ENCODE measurements around the gene PRKG1.

PRKG1 gene

DNA sequence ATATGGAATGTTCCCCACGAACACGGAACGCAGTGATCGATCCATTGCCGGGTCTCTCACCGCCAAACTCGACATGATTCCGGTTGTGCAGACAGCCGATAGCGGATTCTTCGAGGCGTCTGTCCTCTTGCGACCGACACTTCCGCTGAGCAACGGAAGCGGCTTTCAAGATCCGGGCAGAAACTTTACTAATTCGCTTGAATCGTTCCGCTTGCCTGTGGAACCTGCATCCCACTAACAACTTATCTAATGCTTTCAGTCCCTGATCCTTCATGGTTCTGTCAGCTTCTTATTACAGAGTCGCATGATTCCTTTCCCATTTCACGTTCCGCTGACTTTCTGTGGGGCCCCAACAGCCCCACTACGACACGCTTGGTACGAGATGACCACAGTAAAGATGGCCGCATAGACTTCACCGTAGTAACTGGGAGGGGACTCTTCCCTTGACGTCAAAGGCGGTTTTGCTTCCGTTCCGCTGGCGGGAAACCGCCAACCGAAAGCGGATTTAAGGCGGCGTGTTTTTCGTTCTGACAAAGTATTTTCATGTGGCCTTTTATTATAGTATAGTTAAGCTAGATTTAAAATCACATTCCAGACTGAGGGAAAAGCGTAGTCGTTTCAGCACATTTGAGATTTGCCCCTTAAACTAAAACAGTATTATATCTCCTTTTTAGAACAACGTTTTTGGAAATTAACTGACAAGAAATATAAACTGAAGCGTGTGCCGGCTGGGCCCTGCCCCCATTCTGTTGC, 625.4 kb downstream of the PRKG1 start, which contains the start of gene CSTF2T:
CSTF2T (minus strand) TSS at position 121 of the 753 bp plus-strand sequence; CDS start at position 75, 46 bp downstream.
- no peaks in the 10 kb centered on the region for H3K27me3 ChIP-seq (ENCODE audit: insufficient read depth, low read length)

DNA sequence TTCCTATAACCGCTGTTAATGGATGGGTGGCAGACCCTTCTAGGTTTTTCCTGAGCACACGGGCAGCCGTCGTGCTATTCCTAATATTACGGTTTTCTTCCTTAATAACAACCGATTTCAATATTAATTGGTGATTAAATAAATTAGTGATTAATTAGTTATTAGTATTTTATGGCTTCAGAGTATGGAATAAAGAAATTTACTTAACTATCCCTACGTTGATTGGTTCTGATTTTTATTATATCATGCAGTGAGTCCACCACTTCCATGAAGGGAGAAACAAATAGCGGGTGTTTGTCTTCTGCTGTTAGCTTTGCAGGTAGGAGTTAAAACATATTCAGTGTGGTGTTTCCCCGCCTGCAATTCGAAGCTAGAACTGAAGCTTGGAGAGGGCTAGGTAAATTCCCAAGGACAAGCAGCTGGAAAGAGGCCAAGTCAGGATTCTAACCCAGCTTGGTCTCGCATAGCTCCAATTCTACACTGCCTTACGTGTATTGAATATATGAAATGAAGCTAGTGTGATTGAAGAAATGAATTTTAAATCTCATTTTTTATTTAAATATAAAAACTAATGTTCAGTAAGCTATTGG, 626.0 kb downstream of the PRKG1 start:
- Histone ChIP-seq H4K8ac (ENCODE audit: low read depth, low read length) (peak overlapping the region; percentile 18), H3K14ac (ENCODE audit: low read length) (no peak overlapping the region), H2BK120ac (ENCODE audit: insufficient read depth, low read length, poor library complexity) (no peak overlapping the region), H3K9me3 (ENCODE audit: insufficient read depth, low read depth, low read length) (no peaks in the 10 kb centered on the region), H2AK5ac (ENCODE audit: low read length) (no peak overlapping the region), H3K4me2 (ENCODE audit: low read length) (peak overlapping the region; percentile 79), H3K4ac (ENCODE audit: low read depth, low read length) (no peak overlapping the region), H2AFZ (ENCODE audit: insufficient read depth, low read length, poor library complexity) (peak overlapping the region; percentile 14), H3K79me2 (ENCODE audit: control insufficient read depth, insufficient read depth, low read length, poor library complexity) (peaks cover 11% of the 10 kb centered on the region), H2BK5ac (ENCODE audit: low read depth, low read length, poor library complexity) (no peak overlapping the region), H3K23ac (ENCODE audit: low read length) (no peak overlapping the region), H3K18ac (ENCODE audit: low read length) (no peak overlapping the region), H4K91ac (ENCODE audit: low read depth, low read length) (peak overlapping the region; percentile 8), H4K12ac (ENCODE audit: low read depth, low read length) (no peak overlapping the region), H3K79me1 (ENCODE audit: low read length) (peaks cover 7% of the 10 kb centered on the region), H3K36me3 (ENCODE audit: control insufficient read depth in 1 of 2, insufficient read depth in 2 of 2, low read length in 2 of 2) (peaks cover 4 to 9% of the 10 kb centered on the region in 2 experiments), H3K4me3 (ENCODE audit: low read depth, low read length) (no peak overlapping the region), H3K9ac (ENCODE audit: low read length) (no peak overlapping the region), H3K4me1 (ENCODE audit: control insufficient read depth in 1 of 2, insufficient read depth in 2 of 2, low read length in 2 of 2) (peaks cover 5 to 9% of the 10 kb centered on the region in 2 experiments), H2BK12ac (ENCODE audit: low read length) (no peak overlapping the region), H3K27me3 (ENCODE audit: insufficient read depth, low read length) (no peaks in the 10 kb centered on the region), H3K27ac (ENCODE audit: low read depth, low read length) (no peak overlapping the region)
- DNase-seq = peak in 1 of 2 donors; percentile 19
- no CpG with 5 or more reads among the region's 12 CpGs for WGBS (ENCODE audit: extremely low coverage, insufficient coverage, insufficient read length)

More for the DNA sequence above, 625.4 kb downstream of the PRKG1 start, which contains the start of gene CSTF2T:
- Histone ChIP-seq H2BK120ac (ENCODE audit: insufficient read depth, low read length, poor library complexity) (peak within 1 kb of the TSS; percentile 99), H2AK5ac (ENCODE audit: low read length) (no peak within 1 kb of the TSS), H3K27ac (ENCODE audit: low read depth, low read length) (peak within 1 kb of the TSS; percentile 83), H3K9me3 (ENCODE audit: insufficient read depth, low read depth, low read length) (no peaks in the 10 kb centered on the region), H3K4ac (ENCODE audit: low read depth, low read length) (peak within 1 kb of the TSS; percentile 68), H3K4me1 (ENCODE audit: control insufficient read depth in 1 of 2, insufficient read depth in 2 of 2, low read length in 2 of 2) (peaks cover 5 to 9% of the 10 kb centered on the region in 2 experiments), H3K79me1 (ENCODE audit: low read length) (peaks cover 7% of the 10 kb centered on the region), H4K12ac (ENCODE audit: low read depth, low read length) (peak within 1 kb of the TSS; percentile 96), H2BK5ac (ENCODE audit: low read depth, low read length, poor library complexity) (peak within 1 kb of the TSS; percentile 96), H3K23ac (ENCODE audit: low read length) (no peak within 1 kb of the TSS), H3K14ac (ENCODE audit: low read length) (peak within 1 kb of the TSS; percentile 90), H2AFZ (ENCODE audit: insufficient read depth, low read length, poor library complexity) (peak within 1 kb of the TSS; percentile 98), H2BK12ac (ENCODE audit: low read length) (peak within 1 kb of the TSS; percentile 73), H3K79me2 (ENCODE audit: control insufficient read depth, insufficient read depth, low read length, poor library complexity) (peaks cover 11% of the 10 kb centered on the region), H3K4me3 (ENCODE audit: low read depth, low read length) (peak within 1 kb of the TSS; percentile 80), H4K91ac (ENCODE audit: low read depth, low read length) (peak within 1 kb of the TSS; percentile 98), H3K18ac (ENCODE audit: low read length) (peak within 1 kb of the TSS; percentile 89), H3K4me2 (ENCODE audit: low read length) (peak within 1 kb of the TSS; percentile 79), H3K36me3 (ENCODE audit: control insufficient read depth in 1 of 2, insufficient read depth in 2 of 2, low read length in 2 of 2) (peaks cover 4 to 9% of the 10 kb centered on the region in 2 experiments), H3K9ac (ENCODE audit: low read length) (peak within 1 kb of the TSS; percentile 90), H4K8ac (ENCODE audit: low read depth, low read length) (peak within 1 kb of the TSS; percentile 90)
- DNase-seq = peak; percentile 88 to 98
- WGBS (ENCODE audit: extremely low coverage, insufficient coverage, insufficient read length) = no CpG with 5 or more reads among the region's 45 CpGs

DNA sequence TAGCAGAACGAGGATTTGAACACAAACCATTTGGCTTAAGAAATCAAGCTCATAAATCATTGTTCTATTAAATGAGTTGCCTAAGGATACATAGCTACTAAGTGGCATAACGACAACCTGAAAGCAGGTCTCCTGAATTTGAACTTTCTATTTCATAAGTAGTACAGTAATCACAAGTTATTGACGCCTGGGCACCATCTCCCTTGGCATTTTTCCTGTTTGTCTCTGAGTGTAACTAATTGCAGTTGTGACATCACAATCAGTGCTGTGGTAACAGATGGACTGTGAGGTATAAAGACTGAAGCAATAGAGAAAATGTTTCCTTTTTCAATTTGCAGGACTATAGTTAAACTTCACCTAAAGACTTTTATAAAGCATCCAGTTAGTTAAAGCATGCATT, 631.5 kb downstream of the PRKG1 start:
- no peaks in the 10 kb centered on the region for H3K79me1 ChIP-seq (ENCODE audit: low read length)
- H2BK12ac ChIP-seq (ENCODE audit: low read length) = no peak overlapping the region
- H2AK5ac ChIP-seq (ENCODE audit: low read length) = no peak overlapping the region
- no peaks in the 10 kb centered on the region for H3K4me1 ChIP-seq (ENCODE audit: control insufficient read depth in 1 of 2, insufficient read depth in 2 of 2, low read length in 2 of 2)
- no peak for DNase-seq
- H2AFZ ChIP-seq (ENCODE audit: insufficient read depth, low read length, poor library complexity) = no peak overlapping the region
- no peak overlapping the region for H3K4me3 ChIP-seq (ENCODE audit: low read depth, low read length)
- WGBS (ENCODE audit: extremely low coverage, insufficient coverage, insufficient read length) = no CpG with 5 or more reads among the region's 3 CpGs
- H2BK120ac ChIP-seq (ENCODE audit: insufficient read depth, low read length, poor library complexity) = no peak overlapping the region
- H3K4me2 ChIP-seq (ENCODE audit: low read length) = no peak overlapping the region
- no peak overlapping the region for H3K27ac ChIP-seq (ENCODE audit: low read depth, low read length)
- no peak overlapping the region for H3K4ac ChIP-seq (ENCODE audit: low read depth, low read length)
- no peak overlapping the region for H2BK5ac ChIP-seq (ENCODE audit: low read depth, low read length, poor library complexity)
- H3K9ac ChIP-seq (ENCODE audit: low read length) = no peak overlapping the region
- H3K36me3 ChIP-seq (ENCODE audit: control insufficient read depth in 1 of 2, insufficient read depth in 2 of 2, low read length in 2 of 2) = no peaks in the 10 kb centered on the region
- no peak overlapping the region for H3K14ac ChIP-seq (ENCODE audit: low read length)
- no peak overlapping the region for H3K18ac ChIP-seq (ENCODE audit: low read length)
- H4K12ac ChIP-seq (ENCODE audit: low read depth, low read length) = no peak overlapping the region
- no peak overlapping the region for H4K8ac ChIP-seq (ENCODE audit: low read depth, low read length)
- no peaks in the 10 kb centered on the region for H3K9me3 ChIP-seq (ENCODE audit: insufficient read depth, low read depth, low read length)
- no peaks in the 10 kb centered on the region for H3K79me2 ChIP-seq (ENCODE audit: control insufficient read depth, insufficient read depth, low read length, poor library complexity)
- H3K27me3 ChIP-seq (ENCODE audit: insufficient read depth, low read length) = no peaks in the 10 kb centered on the region
- H4K91ac ChIP-seq (ENCODE audit: low read depth, low read length) = no peak overlapping the region
- no peak overlapping the region for H3K23ac ChIP-seq (ENCODE audit: low read length)

DNA sequence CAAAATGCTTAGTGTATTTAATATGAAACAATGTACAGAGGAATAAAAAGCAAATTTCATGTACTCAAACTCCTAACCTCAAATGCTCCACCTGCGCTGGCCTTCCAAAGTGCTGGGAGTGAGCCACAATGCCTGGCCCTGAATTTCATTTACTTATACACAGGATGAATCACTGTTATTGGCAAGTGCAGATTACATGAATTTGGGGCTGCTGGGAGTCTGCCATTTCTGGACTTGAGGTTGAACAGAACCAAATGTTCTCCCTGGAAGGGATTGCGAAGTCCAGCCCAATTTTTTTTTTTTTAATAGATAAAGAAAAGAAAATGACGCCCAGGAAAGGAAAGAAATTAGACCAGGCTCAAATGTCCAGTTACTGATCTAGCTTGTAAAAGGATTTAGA, 631.9 kb downstream of the PRKG1 start:
- Histone ChIP-seq H4K12ac (ENCODE audit: low read depth, low read length) (no peak overlapping the region), H4K91ac (ENCODE audit: low read depth, low read length) (no peak overlapping the region), H2AFZ (ENCODE audit: insufficient read depth, low read length, poor library complexity) (no peak overlapping the region), H3K4ac (ENCODE audit: low read depth, low read length) (no peak overlapping the region), H2BK120ac (ENCODE audit: insufficient read depth, low read length, poor library complexity) (no peak overlapping the region), H3K79me1 (ENCODE audit: low read length) (no peaks in the 10 kb centered on the region), H2BK12ac (ENCODE audit: low read length) (no peak overlapping the region), H3K27me3 (ENCODE audit: insufficient read depth, low read length) (no peaks in the 10 kb centered on the region), H2AK5ac (ENCODE audit: low read length) (no peak overlapping the region), H3K9ac (ENCODE audit: low read length) (no peak overlapping the region), H3K27ac (ENCODE audit: low read depth, low read length) (no peak overlapping the region), H4K8ac (ENCODE audit: low read depth, low read length) (no peak overlapping the region), H3K23ac (ENCODE audit: low read length) (no peak overlapping the region), H3K79me2 (ENCODE audit: control insufficient read depth, insufficient read depth, low read length, poor library complexity) (no peaks in the 10 kb centered on the region), H3K14ac (ENCODE audit: low read length) (no peak overlapping the region), H3K4me3 (ENCODE audit: low read depth, low read length) (no peak overlapping the region), H2BK5ac (ENCODE audit: low read depth, low read length, poor library complexity) (no peak overlapping the region), H3K4me2 (ENCODE audit: low read length) (no peak overlapping the region), H3K4me1 (ENCODE audit: control insufficient read depth in 1 of 2, insufficient read depth in 2 of 2, low read length in 2 of 2) (no peaks in the 10 kb centered on the region), H3K9me3 (ENCODE audit: insufficient read depth, low read depth, low read length) (no peaks in the 10 kb centered on the region), H3K36me3 (ENCODE audit: control insufficient read depth in 1 of 2, insufficient read depth in 2 of 2, low read length in 2 of 2) (no peaks in the 10 kb centered on the region), H3K18ac (ENCODE audit: low read length) (no peak overlapping the region)
- DNase-seq = no peak
- no CpG with 5 or more reads among the region's 3 CpGs for WGBS (ENCODE audit: extremely low coverage, insufficient coverage, insufficient read length)

Data from trophoblast cell (in vitro differentiated cells and primary cell).